Testis (tissue), 2 donors: Measurements from ENCODE around the gene IL26.

Experiments used
- POLR2A ChIP-seq: fragments of 450-650 bp; IDR thresholded peaks from one replicate; pipeline ENCODE4 v1.6.1; 2017; ENCODE audit warnings: antibody characterized with exemption, mild to moderate bottlenecking, moderate library complexity
- TF ChIP-seq, protein P1 (sequence below), 3 experiments: fragments of 450-650 bp in 2 of 3; fragments of 200-600 bp in 1 of 3; sonication (generic) in 1 of 3; IDR thresholded peaks; one replicate each; pipeline ENCODE4 v1.5.1; 2016 to 2019; ENCODE audit warnings: antibody characterized with exemption in 3 of 3, mild to moderate bottlenecking in 2 of 3, moderate library complexity in 1 of 3

DNA sequence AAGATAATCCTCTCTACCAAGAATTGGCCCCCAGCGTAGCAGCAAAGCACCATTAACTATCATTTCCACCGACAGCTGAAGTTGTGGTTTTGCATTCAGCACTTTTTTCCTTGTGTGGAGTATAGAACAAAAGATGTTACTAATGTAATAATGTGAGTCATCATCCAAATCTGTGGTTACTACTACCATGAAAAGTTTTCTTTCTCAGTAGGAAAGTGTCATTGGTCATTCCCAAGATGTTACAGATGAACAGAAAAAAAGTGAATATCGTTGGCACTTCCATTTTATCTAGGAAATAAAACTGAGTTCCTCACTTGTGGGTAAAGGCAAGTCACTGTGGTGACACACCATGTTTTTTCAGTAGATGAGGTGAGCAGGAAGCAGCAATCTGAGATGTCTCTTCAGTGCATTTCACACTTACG, 35.8 kb downstream of the IL26 start:
- TF ChIP-seq, protein P1, sequence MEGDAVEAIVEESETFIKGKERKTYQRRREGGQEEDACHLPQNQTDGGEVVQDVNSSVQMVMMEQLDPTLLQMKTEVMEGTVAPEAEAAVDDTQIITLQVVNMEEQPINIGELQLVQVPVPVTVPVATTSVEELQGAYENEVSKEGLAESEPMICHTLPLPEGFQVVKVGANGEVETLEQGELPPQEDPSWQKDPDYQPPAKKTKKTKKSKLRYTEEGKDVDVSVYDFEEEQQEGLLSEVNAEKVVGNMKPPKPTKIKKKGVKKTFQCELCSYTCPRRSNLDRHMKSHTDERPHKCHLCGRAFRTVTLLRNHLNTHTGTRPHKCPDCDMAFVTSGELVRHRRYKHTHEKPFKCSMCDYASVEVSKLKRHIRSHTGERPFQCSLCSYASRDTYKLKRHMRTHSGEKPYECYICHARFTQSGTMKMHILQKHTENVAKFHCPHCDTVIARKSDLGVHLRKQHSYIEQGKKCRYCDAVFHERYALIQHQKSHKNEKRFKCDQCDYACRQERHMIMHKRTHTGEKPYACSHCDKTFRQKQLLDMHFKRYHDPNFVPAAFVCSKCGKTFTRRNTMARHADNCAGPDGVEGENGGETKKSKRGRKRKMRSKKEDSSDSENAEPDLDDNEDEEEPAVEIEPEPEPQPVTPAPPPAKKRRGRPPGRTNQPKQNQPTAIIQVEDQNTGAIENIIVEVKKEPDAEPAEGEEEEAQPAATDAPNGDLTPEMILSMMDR (IDR thresholded peaks at IDR 0.05), result no peak
- TF ChIP-seq POLR2A, result no peak
